T-helper 1 cell treated with Interleukin-12 subunit alpha and Interleukin-12 subunit beta and Interleukin-4 antibody, amounts not matched to agents 30 μg/mL and 1 μg/mL, for 36 hours (primary cell): ENCODE results near the gene CYB5B.

Source experiments
- H3K27ac Mint-ChIP-seq: one replicate; pipeline ENCODE4 v1.8.0; 2021; ENCODE audit warnings: mild to moderate bottlenecking, mixed read lengths
- H3K27me3 Mint-ChIP-seq: one replicate; pipeline ENCODE4 v1.8.0; 2021; ENCODE audit warnings: low read depth, mixed read lengths
- H3K36me3 Mint-ChIP-seq: one replicate; pipeline ENCODE4 v1.8.0; 2021; ENCODE audit warnings: low read depth, mixed read lengths
- H3K4me1 Mint-ChIP-seq: one replicate; pipeline ENCODE4 v1.8.0; 2021; ENCODE audit warnings: low read depth, mixed read lengths
- H3K4me3 Mint-ChIP-seq: one replicate; pipeline ENCODE4 v1.8.0; 2021; ENCODE audit warnings: mild to moderate bottlenecking, moderate library complexity, mixed read lengths
- H3K9me3 Mint-ChIP-seq: one replicate; pipeline ENCODE4 v1.8.0; 2021; ENCODE audit warnings: mixed read lengths

The CYB5B gene

GRCh38 chr16:69478685-69479084 lies 54.3 kb downstream of the CYB5B start:
- Mint-ChIP-seq H3K4me3 (no peak overlapping the region), H3K36me3 (no peaks in the 10 kb centered on the region), H3K4me1 (peaks cover 3% of the 10 kb centered on the region), H3K9me3 (no peaks in the 10 kb centered on the region), H3K27ac (no peak overlapping the region), H3K27me3 (no peaks in the 10 kb centered on the region)

- Mint-ChIP-seq H3K27ac (peak overlapping the region; percentile 14), H3K4me1 (peaks cover 3% of the 10 kb centered on the region), H3K9me3 (no peaks in the 10 kb centered on the region), H3K4me3 (no peak overlapping the region), H3K36me3 (no peaks in the 10 kb centered on the region), H3K27me3 (peaks cover 4% of the 10 kb centered on the region)
Observed at GRCh38 chr16:69479775-69480174, 55.4 kb downstream of the CYB5B start.

- peaks cover 4% of the 10 kb centered on the region for H3K27me3 Mint-ChIP-seq
- no peaks in the 10 kb centered on the region for H3K9me3 Mint-ChIP-seq
- no peaks in the 10 kb centered on the region for H3K36me3 Mint-ChIP-seq
- no peak overlapping the region for H3K4me3 Mint-ChIP-seq
- H3K27ac Mint-ChIP-seq = no peak overlapping the region
- H3K4me1 Mint-ChIP-seq = peaks cover 3% of the 10 kb centered on the region
Observed at GRCh38 chr16:69481901-69482341, 57.5 kb downstream of the CYB5B start.

- Mint-ChIP-seq H3K4me1 (peaks cover 3% of the 10 kb centered on the region), H3K36me3 (no peaks in the 10 kb centered on the region), H3K9me3 (no peaks in the 10 kb centered on the region), H3K27me3 (peaks cover 4% of the 10 kb centered on the region), H3K4me3 (no peak overlapping the region), H3K27ac (no peak overlapping the region)
Observed at GRCh38 chr16:69482410-69482991, 58.1 kb downstream of the CYB5B start.

- no peak overlapping the region for H3K27ac Mint-ChIP-seq
- peaks cover 4% of the 10 kb centered on the region for H3K27me3 Mint-ChIP-seq
- no peaks in the 10 kb centered on the region for H3K4me1 Mint-ChIP-seq
- H3K36me3 Mint-ChIP-seq = no peaks in the 10 kb centered on the region
- no peaks in the 10 kb centered on the region for H3K9me3 Mint-ChIP-seq
- no peak overlapping the region for H3K4me3 Mint-ChIP-seq
Observed at GRCh38 chr16:69483611-69484010, 59.2 kb downstream of the CYB5B start.

GRCh38 chr16:69485361-69485760 lies 60.9 kb downstream of the CYB5B start:
- H3K36me3 Mint-ChIP-seq = no peaks in the 10 kb centered on the region
- no peaks in the 10 kb centered on the region for H3K9me3 Mint-ChIP-seq
- H3K4me3 Mint-ChIP-seq = no peak overlapping the region
- H3K27ac Mint-ChIP-seq = no peak overlapping the region
- H3K4me1 Mint-ChIP-seq = no peaks in the 10 kb centered on the region
- peaks cover 4% of the 10 kb centered on the region for H3K27me3 Mint-ChIP-seq

GRCh38 chr16:69485816-69486215 lies 61.4 kb downstream of the CYB5B start:
- Mint-ChIP-seq H3K4me1 (no peaks in the 10 kb centered on the region), H3K36me3 (no peaks in the 10 kb centered on the region), H3K27me3 (peaks cover 4% of the 10 kb centered on the region), H3K9me3 (no peaks in the 10 kb centered on the region), H3K27ac (no peak overlapping the region), H3K4me3 (no peak overlapping the region)

- no peaks in the 10 kb centered on the region for H3K36me3 Mint-ChIP-seq
- no peak overlapping the region for H3K27ac Mint-ChIP-seq
- H3K9me3 Mint-ChIP-seq = no peaks in the 10 kb centered on the region
- no peaks in the 10 kb centered on the region for H3K4me1 Mint-ChIP-seq
- H3K27me3 Mint-ChIP-seq = peaks cover 4% of the 10 kb centered on the region
- no peak overlapping the region for H3K4me3 Mint-ChIP-seq
Observed at GRCh38 chr16:69486272-69486671, 61.9 kb downstream of the CYB5B start.

GRCh38 chr16:69486724-69487123 lies 62.3 kb downstream of the CYB5B start:
- H3K9me3 Mint-ChIP-seq = no peaks in the 10 kb centered on the region
- H3K4me1 Mint-ChIP-seq = no peaks in the 10 kb centered on the region
- no peaks in the 10 kb centered on the region for H3K36me3 Mint-ChIP-seq
- H3K4me3 Mint-ChIP-seq = no peak overlapping the region
- peaks cover 4% of the 10 kb centered on the region for H3K27me3 Mint-ChIP-seq
- H3K27ac Mint-ChIP-seq = no peak overlapping the region

- Mint-ChIP-seq H3K36me3 (no peaks in the 10 kb centered on the region), H3K4me3 (no peak overlapping the region), H3K27ac (no peak overlapping the region), H3K27me3 (no peaks in the 10 kb centered on the region), H3K9me3 (no peaks in the 10 kb centered on the region), H3K4me1 (no peaks in the 10 kb centered on the region)
Observed at GRCh38 chr16:69490707-69491324, 66.4 kb downstream of the CYB5B start.

GRCh38 chr16:69494991-69495392 lies 70.6 kb downstream of the CYB5B start:
- H3K9me3 Mint-ChIP-seq = no peaks in the 10 kb centered on the region
- no peak overlapping the region for H3K4me3 Mint-ChIP-seq
- no peaks in the 10 kb centered on the region for H3K27me3 Mint-ChIP-seq
- no peak overlapping the region for H3K27ac Mint-ChIP-seq
- no peaks in the 10 kb centered on the region for H3K4me1 Mint-ChIP-seq
- H3K36me3 Mint-ChIP-seq = no peaks in the 10 kb centered on the region

- no peaks in the 10 kb centered on the region for H3K9me3 Mint-ChIP-seq
- H3K4me3 Mint-ChIP-seq = no peak overlapping the region
- H3K27me3 Mint-ChIP-seq = no peaks in the 10 kb centered on the region
- no peaks in the 10 kb centered on the region for H3K4me1 Mint-ChIP-seq
- H3K27ac Mint-ChIP-seq = no peak overlapping the region
- no peaks in the 10 kb centered on the region for H3K36me3 Mint-ChIP-seq
Observed at GRCh38 chr16:69495821-69496220, 71.4 kb downstream of the CYB5B start.

- no peak overlapping the region for H3K27ac Mint-ChIP-seq
- no peaks in the 10 kb centered on the region for H3K4me1 Mint-ChIP-seq
- no peaks in the 10 kb centered on the region for H3K27me3 Mint-ChIP-seq
- no peaks in the 10 kb centered on the region for H3K9me3 Mint-ChIP-seq
- H3K4me3 Mint-ChIP-seq = no peak overlapping the region
- no peaks in the 10 kb centered on the region for H3K36me3 Mint-ChIP-seq
Observed at GRCh38 chr16:69496376-69496775, 72.0 kb downstream of the CYB5B start.

GRCh38 chr16:69496896-69497295 lies 72.5 kb downstream of the CYB5B start:
- H3K4me1 Mint-ChIP-seq = peaks cover 1% of the 10 kb centered on the region
- no peak overlapping the region for H3K4me3 Mint-ChIP-seq
- no peak overlapping the region for H3K27ac Mint-ChIP-seq
- no peaks in the 10 kb centered on the region for H3K27me3 Mint-ChIP-seq
- no peaks in the 10 kb centered on the region for H3K9me3 Mint-ChIP-seq
- no peaks in the 10 kb centered on the region for H3K36me3 Mint-ChIP-seq

- no peaks in the 10 kb centered on the region for H3K27me3 Mint-ChIP-seq
- H3K36me3 Mint-ChIP-seq = no peaks in the 10 kb centered on the region
- H3K4me1 Mint-ChIP-seq = peaks cover 6% of the 10 kb centered on the region
- no peak overlapping the region for H3K4me3 Mint-ChIP-seq
- H3K27ac Mint-ChIP-seq = no peak overlapping the region
- H3K9me3 Mint-ChIP-seq = no peaks in the 10 kb centered on the region
Observed at GRCh38 chr16:69497876-69498596, 73.6 kb downstream of the CYB5B start.
